Activated T-cell treated with anti-CD3 and anti-CD28 coated beads, Interleukin-2, amount 50 U/mL, for 48 hours (primary cell): Measurements from ENCODE around the gene EHBP1L1.
A peak's percentile ranks its signal among the peaks of the same experiment; 100 is the strongest.

Experiments used
- DNase-seq, 2 experiments: peaks; one replicate each; pipeline ENCODE4 v3.0.0-alpha.2; 2020

The EHBP1L1 gene

GRCh38 chr11:65575568-65576231 lies at the start of gene EHBP1L1:
Gene EHBP1L1 (plus strand): TSS chr11:65576053. CDS start chr11:65576303, 250 bp downstream.
- peak; percentile 80 to 86 for DNase-seq

GRCh38 chr11:65526744-65527143 lies 49.1 kb upstream of the EHBP1L1 start:
- DNase-seq, result no peak

- DNase-seq, result no peak
These were observed 47.0 kb upstream of the EHBP1L1 start for GRCh38 chr11:65528819-65529350.

- no peak for DNase-seq
These were observed 46.2 kb upstream of the EHBP1L1 start for GRCh38 chr11:65529475-65530156.

- no peak for DNase-seq
These were observed 45.7 kb upstream of the EHBP1L1 start for GRCh38 chr11:65530157-65530496.

GRCh38 chr11:65532388-65533064 lies 43.3 kb upstream of the EHBP1L1 start:
- DNase-seq, result no peak

- DNase-seq, result no peak
These were observed 40.8 kb upstream of the EHBP1L1 start for GRCh38 chr11:65535102-65535501.

GRCh38 chr11:65536412-65537295 lies 39.2 kb upstream of the EHBP1L1 start:
- no peak for DNase-seq

- DNase-seq, result no peak
These were observed 38.6 kb upstream of the EHBP1L1 start for GRCh38 chr11:65537296-65537597.

- DNase-seq, result no peak
These were observed 38.1 kb upstream of the EHBP1L1 start for GRCh38 chr11:65537620-65538231.

GRCh38 chr11:65538232-65538914 lies 37.5 kb upstream of the EHBP1L1 start:
- DNase-seq, result no peak

GRCh38 chr11:65538915-65539743 lies 36.7 kb upstream of the EHBP1L1 start:
- no peak for DNase-seq

GRCh38 chr11:65539744-65540289 lies 36.0 kb upstream of the EHBP1L1 start:
- DNase-seq, result no peak

GRCh38 chr11:65540290-65541092 lies 35.4 kb upstream of the EHBP1L1 start:
- peak; percentile 91 to 93 for DNase-seq

- DNase-seq, result no peak
These were observed 34.5 kb upstream of the EHBP1L1 start for GRCh38 chr11:65541093-65541982.

GRCh38 chr11:65542738-65543390 lies 33.0 kb upstream of the EHBP1L1 start:
- no peak for DNase-seq

- DNase-seq, result no peak
These were observed 30.0 kb upstream of the EHBP1L1 start for GRCh38 chr11:65545853-65546216.
